Measurements from ENCODE around the gene RIMBP2.
A peak's percentile ranks its signal among the peaks of the same experiment; 100 is the strongest.
"Not testable (repeated sequence)": the region's sequence is repeated elsewhere in the genome, so short reads cannot be mapped to it uniquely, and the experiment has no call there.

Gene RIMBP2

DNA sequence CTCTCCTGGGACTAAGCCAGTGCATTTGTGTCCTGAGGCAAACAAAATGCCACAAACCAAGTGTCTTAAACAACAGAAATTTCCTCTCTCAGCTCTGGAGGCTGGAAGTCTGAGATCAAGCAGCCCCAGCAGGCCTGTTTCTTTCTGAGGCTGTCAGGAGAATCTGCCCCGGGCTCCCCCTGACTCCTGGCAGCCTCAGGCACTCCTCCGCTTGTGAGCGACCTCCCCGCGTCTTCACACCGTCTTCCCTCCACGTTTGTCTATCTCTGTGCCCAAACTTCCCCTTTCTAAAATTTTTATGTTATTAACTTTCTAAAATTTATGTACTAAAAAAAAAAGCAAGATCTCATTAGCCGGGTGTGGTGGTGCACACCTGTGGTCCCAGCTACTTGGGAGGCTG lies 59.7 kb downstream of the RIMBP2 start:
- no peak for DNase-seq (ENCODE audit: low read depth, low spot score)

GRCh38 chr12:130655881-130656280 lies 60.2 kb downstream of the RIMBP2 start:
- no peak for DNase-seq (ENCODE audit: low read depth, low spot score)

DNA sequence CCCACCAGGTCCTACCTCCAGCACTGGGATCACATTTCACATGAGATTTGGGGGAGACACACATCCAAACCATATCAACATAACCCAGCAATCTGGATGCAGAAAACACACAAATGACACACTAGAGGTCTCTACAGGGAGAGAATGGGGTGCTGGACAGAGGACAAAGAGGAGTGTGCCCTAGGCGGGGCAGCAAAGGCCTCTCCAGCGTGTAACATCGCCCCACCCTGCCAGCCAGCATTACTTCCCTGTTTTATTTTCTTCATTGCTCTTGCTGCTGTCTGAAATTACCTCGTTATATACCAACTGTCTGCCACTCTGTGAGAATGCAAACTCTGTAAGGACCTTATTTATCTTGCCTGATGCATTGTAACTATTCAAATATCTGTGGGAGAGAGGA lies 61.1 kb downstream of the RIMBP2 start:
- DNase-seq (ENCODE audit: low read depth, low spot score), result no peak

DNA sequence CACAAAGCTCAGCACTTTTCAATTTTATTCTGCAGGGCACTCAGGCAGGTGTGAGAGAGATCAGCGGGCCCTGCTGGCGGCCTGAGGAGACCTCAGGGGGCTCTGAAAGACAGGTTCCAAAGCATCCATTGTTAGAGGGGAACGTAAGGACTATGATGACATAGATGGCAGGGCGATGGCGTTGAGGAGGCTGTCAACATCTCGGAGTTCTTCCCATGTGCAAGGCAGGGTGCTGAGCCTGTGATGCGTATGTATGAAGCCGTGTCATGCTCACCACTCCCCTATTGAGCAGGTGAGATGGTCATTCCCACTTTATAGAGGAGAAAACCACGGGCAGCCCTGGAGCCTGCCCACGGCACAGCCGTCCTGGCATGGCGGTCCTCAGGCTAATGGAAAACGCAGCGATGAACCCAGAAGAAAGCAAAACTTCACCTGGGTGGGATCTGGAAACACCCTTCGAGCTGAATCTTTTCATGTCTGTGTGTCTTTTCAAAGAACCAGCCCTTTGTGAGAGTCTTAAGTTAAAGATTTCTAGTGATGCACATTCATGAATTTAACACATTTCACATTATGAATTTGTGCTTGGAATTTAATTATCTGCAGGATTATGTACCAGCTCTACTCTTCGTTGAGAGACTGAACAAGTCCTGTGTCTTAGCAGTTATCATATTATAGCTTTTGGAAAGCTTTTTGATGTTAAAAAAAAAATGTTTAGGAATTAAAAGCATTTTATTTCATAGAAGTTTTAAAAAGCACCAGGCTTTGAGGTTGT lies 64.7 kb downstream of the RIMBP2 start:
- DNase-seq (ENCODE audit: low read depth, low spot score), result no peak

DNA sequence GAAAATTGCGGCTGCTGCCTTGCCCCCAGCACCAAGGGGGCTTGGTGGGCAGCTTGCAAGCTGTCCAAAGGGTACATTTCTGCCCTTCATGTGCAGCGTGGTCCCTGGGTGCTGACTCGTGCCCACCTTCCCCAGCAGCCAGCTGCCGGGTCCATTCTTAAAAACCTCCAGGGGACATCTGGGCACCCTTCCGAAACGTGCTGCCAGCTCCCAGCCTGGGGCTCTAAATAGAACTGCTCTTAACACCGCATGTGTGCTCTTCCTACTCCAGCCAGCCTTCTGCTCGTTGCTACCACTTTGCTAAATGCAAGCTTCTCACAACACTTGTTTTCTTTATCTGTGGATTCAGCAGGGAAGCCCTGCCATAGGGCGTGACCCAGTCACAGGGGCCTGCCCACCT lies 66.0 kb downstream of the RIMBP2 start:
- DNase-seq (ENCODE audit: low read depth, low spot score), result no peak

GRCh38 chr12:130649101-130650045 lies 66.7 kb downstream of the RIMBP2 start:
- no peak for DNase-seq (ENCODE audit: low read depth, low spot score)

DNA sequence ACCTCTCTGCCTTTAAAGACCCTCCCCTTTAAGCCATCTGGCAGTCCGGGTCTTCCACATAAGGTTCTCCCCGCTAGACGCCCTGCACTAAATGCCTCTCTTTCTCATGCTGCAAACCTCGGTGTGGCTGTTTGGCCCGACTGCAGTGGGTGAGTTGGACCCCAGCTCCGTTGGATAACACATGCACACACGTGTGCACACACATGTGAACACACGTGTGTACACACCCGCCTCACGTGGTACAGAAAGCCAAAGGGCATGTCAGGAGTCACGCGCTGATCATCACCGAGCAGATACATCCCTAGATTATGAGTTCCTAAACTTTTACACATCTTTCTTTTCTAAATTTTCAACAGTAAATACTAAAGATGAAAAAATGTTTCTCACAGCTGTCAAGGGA lies 68.3 kb downstream of the RIMBP2 start:
- DNase-seq (ENCODE audit: low read depth, low spot score), result no peak

GRCh38 chr12:130646716-130647370 lies 69.3 kb downstream of the RIMBP2 start:
- no peak for DNase-seq (ENCODE audit: low read depth, low spot score)

DNA sequence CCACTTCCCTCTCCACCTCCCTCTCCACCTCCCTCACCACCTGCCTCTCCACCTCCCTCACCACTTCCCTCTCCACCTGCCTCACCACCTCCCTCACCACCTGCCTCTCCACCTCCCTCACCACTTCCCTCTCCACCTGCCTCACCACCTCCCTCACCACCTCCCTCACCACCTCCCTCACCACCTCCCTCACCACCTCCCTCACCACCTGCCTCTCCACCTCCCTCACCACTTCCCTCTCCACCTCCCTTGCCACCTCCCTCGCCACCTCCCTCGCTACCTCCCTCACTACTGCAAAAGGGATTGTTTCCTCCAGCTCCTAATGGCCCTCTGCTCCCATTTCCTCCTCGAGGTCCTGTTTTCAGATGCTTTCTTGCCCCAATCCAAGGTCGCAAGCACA lies 69.9 kb downstream of the RIMBP2 start:
- not testable (repeated sequence) for DNase-seq (ENCODE audit: low read depth, low spot score)

- no peak for DNase-seq (ENCODE audit: low read depth, low spot score)
These were observed 70.3 kb downstream of the RIMBP2 start for GRCh38 chr12:130645751-130646150.

DNA sequence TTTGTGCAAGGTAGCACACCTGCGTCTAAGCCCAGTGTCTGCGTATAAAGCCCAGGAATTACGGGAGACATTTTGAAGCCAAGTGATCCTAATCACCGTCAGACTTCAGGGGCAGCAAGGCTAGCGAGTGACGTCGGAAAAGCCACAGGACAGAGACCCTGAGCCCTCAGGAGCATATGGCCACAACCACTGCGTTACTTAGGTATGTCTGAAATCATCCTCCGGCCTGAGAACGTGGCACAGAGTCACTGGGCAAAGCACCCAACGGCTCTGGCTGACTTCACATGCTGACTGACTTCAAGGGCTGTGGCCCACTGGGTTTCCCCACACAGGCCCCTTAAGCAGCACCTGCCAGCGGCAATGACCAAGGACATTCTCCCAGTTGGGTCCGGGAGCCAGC lies 71.5 kb downstream of the RIMBP2 start:
- no peak for DNase-seq (ENCODE audit: low read depth, low spot score)

DNA sequence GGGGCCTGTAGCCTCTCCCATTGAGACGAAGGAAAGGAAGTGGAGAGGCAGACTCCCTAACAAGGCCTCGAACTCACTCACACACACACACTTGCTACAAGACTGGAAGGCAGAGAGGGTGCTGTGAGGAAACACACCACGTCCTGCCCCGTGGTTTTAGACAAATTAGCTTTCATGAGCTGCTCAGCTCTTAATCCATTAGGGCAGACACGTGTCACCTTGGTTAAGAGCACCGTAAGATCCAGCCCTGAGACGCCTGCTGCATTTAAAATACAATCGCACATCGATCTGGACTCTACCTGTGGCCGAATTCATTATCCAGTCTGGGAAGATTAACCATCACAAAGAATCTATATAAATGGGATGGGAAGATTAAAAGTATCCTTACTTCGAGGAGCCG lies 72.0 kb downstream of the RIMBP2 start:
- no peak for DNase-seq (ENCODE audit: low read depth, low spot score)

- DNase-seq (ENCODE audit: low read depth, low spot score), result no peak
These were observed 73.2 kb downstream of the RIMBP2 start for GRCh38 chr12:130642856-130643255.

- no peak for DNase-seq (ENCODE audit: low read depth, low spot score)
These were observed 74.4 kb downstream of the RIMBP2 start for GRCh38 chr12:130641533-130642184.

GRCh38 chr12:130640901-130641300 lies 75.2 kb downstream of the RIMBP2 start:
- DNase-seq (ENCODE audit: low read depth, low spot score), result no peak

- no peak for DNase-seq (ENCODE audit: low read depth, low spot score)
These were observed 75.6 kb downstream of the RIMBP2 start for GRCh38 chr12:130640496-130640895.

DNA sequence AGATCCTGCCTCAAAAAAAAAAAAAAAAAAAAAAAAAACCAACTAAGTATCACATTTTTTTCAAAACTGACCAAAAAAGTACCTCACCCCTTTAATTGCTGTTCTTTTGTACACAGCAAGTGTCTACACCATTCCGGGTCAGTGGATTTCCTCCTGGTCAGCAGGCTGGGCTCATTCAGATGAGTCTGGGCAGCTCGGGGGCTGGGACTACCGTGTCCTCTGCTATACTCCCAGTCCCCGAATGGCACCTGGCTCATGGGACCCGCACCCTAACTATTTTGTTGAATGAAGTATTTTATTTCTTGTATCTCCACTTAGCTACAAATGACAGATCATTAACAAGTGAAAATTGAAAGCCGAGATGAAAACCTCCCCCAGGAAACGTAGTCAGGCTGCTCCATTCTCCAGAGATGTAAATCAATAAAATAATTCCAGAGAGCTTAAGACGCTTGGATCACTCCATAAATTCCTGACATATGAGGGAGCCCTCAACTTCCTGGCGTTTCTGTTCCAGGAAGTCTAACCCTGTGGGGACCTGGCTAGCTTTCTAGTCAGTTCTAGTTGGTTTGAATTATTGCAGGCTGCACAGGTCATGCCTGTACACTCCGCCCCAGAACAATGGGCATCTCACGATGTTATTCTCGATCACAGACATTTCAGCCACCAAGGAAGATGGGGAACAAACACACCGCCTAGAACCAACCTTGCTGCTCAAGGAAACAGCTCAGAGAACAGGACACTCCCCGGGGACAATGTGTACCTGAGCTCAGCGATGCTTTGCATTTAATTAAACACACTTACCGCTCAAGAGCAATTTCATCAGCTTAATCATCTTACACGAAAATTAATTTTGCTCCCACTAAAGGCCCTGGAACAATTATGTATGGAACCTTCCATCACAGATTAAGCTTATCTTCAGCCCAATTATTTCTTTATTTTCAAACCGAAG lies 76.3 kb downstream of the RIMBP2 start:
- DNase-seq (ENCODE audit: low read depth, low spot score), result no peak

GRCh38 chr12:130636370-130636769 lies 79.7 kb downstream of the RIMBP2 start:
- no peak for DNase-seq (ENCODE audit: low read depth, low spot score)

DNA sequence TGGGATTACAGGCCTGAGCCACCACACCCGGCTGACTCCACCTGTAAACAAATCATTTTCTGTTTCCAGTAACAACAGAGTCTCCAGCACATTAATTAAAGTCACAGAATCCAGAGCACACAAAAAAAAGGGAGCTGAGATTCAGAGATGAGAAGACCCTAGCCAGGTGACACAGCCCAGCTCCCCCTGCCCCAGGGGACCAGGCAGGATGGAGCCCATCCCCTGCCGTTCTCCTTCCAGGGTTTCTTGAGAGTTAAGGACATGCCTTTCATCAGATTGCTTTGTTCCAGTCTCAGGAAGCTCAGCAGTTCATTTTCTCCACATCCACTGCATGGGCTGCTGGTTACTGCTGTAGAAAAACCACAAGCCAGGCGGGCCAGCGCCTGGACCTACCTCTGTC lies 81.2 kb downstream of the RIMBP2 start:
- DNase-seq (ENCODE audit: low read depth, low spot score), result no peak

GRCh38 chr12:130633771-130634170 lies 82.3 kb downstream of the RIMBP2 start:
- peak; percentile 15 for DNase-seq (ENCODE audit: low read depth, low spot score)

DNA sequence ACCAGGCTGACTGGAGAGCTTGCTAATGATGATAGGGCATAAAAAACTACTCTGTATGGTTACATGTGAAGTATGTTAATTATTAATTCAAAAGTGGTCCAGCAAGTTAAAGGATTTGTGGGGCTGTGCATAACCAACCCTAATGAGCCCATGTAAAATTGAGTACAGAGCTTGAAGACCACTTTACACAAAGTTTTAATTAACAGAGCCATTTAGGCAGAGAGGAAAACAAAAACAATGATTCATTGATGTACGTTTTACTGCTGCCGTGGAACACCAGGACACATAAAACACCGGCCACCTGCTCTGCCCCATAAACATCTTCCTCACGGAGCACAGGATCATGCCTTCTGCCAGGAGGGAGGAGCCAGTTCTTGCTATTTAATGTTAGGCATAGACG lies 83.5 kb downstream of the RIMBP2 start:
- DNase-seq (ENCODE audit: low read depth, low spot score), result no peak
